Measurements from ENCODE around the gene MRPL34.
A peak's percentile ranks its signal among the peaks of the same experiment; 100 is the strongest.

Gene MRPL34

GRCh38 chr19:17305517-17306284, at the start of gene MRPL34:
Gene MRPL34, plus strand, starts transcription at chr19:17305872. Its CDS starts 21 bp downstream, at chr19:17305893.
- H3K27ac ChIP-seq (ENCODE audit: low read length), result peak within 1 kb of the TSS; percentile 75
- H3K4me2 ChIP-seq (ENCODE audit: low read length), result peak within 1 kb of the TSS; percentile 77
- no peaks in the 10 kb centered on the region for H3K9me3 ChIP-seq (ENCODE audit: insufficient read depth, low read length)
- peak within 1 kb of the TSS; percentile 73 for H3K9ac ChIP-seq (ENCODE audit: low read length)
- H3K79me2 ChIP-seq (ENCODE audit: low read length), result peaks cover 30% of the 10 kb centered on the region
- H2AFZ ChIP-seq (ENCODE audit: low read depth, low read length), result peak within 1 kb of the TSS; percentile 60; the same call in 1 of the 2 replicates
- H3K27me3 ChIP-seq (ENCODE audit: low read depth, low read length), result no peaks in the 10 kb centered on the region
- TF ChIP-seq EZH2phosphoT487 (IDR thresholded peaks at IDR 0.05; ENCODE audit: low read depth), result no peak
- TF ChIP-seq, protein P1, sequence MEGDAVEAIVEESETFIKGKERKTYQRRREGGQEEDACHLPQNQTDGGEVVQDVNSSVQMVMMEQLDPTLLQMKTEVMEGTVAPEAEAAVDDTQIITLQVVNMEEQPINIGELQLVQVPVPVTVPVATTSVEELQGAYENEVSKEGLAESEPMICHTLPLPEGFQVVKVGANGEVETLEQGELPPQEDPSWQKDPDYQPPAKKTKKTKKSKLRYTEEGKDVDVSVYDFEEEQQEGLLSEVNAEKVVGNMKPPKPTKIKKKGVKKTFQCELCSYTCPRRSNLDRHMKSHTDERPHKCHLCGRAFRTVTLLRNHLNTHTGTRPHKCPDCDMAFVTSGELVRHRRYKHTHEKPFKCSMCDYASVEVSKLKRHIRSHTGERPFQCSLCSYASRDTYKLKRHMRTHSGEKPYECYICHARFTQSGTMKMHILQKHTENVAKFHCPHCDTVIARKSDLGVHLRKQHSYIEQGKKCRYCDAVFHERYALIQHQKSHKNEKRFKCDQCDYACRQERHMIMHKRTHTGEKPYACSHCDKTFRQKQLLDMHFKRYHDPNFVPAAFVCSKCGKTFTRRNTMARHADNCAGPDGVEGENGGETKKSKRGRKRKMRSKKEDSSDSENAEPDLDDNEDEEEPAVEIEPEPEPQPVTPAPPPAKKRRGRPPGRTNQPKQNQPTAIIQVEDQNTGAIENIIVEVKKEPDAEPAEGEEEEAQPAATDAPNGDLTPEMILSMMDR (IDR thresholded peaks at IDR 0.05; ENCODE audit: low read depth, low read length), result peak; percentile 79
- H4K20me1 ChIP-seq (ENCODE audit: insufficient read depth, low read length), result 0 out of 2 replicates have a peak, but pooled peaks cover 5% of the 10 kb centered on the region
- H3K4me3 ChIP-seq (ENCODE audit: low read length), result peak within 1 kb of the TSS; percentile 83
- H3K4me1 ChIP-seq (ENCODE audit: low read length), result peaks cover 31% of the 10 kb centered on the region
- H3K36me3 ChIP-seq (replicated peaks; ENCODE audit: low read depth, low read length), result no peaks in the 10 kb centered on the region

DNA sequence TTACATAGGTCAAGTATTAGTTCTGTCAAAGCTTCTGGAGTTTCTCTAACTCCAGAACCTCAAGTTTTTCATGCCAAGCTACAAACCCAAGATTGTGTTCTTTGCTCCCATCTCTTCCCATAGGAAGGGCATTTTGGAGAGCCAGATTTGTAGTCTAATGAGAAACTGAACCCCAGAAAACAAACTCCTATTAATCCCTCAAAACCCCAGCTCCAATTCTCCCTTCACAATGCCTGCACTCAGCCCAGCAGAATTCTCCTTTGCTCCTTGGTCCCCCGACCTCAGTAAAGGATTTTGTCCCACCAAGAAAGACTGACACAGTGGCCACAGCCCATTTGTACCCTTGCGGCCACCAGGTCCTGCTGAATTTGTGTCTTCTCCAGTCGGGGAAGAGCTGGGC, 49.5 kb upstream of the MRPL34 start:
- Histone ChIP-seq H3K4me1 (ENCODE audit: low read length) (peaks cover 6% of the 10 kb centered on the region), H3K9ac (ENCODE audit: low read length) (no peak overlapping the region), H3K9me3 (ENCODE audit: insufficient read depth, low read length) (no peaks in the 10 kb centered on the region), H2AFZ (ENCODE audit: low read depth, low read length) (no peak overlapping the region), H3K36me3 (replicated peaks; ENCODE audit: low read depth, low read length) (no peaks in the 10 kb centered on the region), H3K27me3 (ENCODE audit: low read depth, low read length) (no peaks in the 10 kb centered on the region), H4K20me1 (ENCODE audit: insufficient read depth, low read length) (no peaks in the 10 kb centered on the region), H3K4me2 (ENCODE audit: low read length) (no peak overlapping the region), H3K27ac (ENCODE audit: low read length) (no peak overlapping the region), H3K79me2 (ENCODE audit: low read length) (no peaks in the 10 kb centered on the region), H3K4me3 (ENCODE audit: low read length) (no peak overlapping the region)
- no peak for TF ChIP-seq EZH2phosphoT487 (IDR thresholded peaks at IDR 0.05; ENCODE audit: low read depth)
- TF ChIP-seq, protein P1 (IDR thresholded peaks at IDR 0.05; ENCODE audit: low read depth, low read length), result no peak

DNA sequence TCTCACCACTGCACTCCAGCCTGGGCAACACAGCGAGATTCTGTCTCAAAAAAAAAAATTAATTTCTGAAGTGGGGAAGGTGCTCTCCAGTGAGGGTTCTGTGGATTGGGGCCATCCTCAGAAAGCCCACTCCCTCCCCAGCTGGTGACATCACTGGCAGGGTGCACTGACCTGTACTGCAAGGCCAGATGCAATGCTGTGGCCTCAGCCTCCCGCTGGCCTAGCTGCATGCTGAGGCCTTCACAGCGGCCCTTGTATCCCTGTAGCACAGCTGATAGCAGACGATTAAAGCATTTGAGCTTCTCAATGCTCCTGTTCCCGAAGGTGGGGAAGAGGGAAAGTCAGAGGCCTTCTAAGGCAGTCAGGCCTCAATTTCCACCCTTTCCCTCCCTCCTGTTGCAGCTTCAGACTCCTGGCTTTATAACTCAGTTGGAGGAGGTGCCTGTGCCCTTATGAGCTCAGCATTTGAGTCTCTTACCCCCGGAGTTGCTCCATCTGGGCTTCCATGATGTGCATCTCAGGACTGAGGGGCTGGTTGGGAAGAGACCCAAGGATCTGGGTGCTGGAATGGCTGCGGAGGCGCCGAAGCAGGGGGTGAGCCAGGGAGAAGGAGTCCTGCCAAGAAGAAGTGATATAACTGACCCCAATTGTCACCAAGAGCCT, 46.4 kb upstream of the MRPL34 start:
- Histone ChIP-seq H2AFZ (ENCODE audit: low read depth, low read length) (no peak overlapping the region), H3K27me3 (ENCODE audit: low read depth, low read length) (no peaks in the 10 kb centered on the region), H3K27ac (ENCODE audit: low read length) (no peak overlapping the region), H3K4me1 (ENCODE audit: low read length) (peaks cover 6% of the 10 kb centered on the region), H3K4me3 (ENCODE audit: low read length) (no peak overlapping the region), H3K9ac (ENCODE audit: low read length) (no peak overlapping the region), H3K36me3 (replicated peaks; ENCODE audit: low read depth, low read length) (no peaks in the 10 kb centered on the region), H4K20me1 (ENCODE audit: insufficient read depth, low read length) (no peaks in the 10 kb centered on the region), H3K79me2 (ENCODE audit: low read length) (no peaks in the 10 kb centered on the region), H3K9me3 (ENCODE audit: insufficient read depth, low read length) (no peaks in the 10 kb centered on the region), H3K4me2 (ENCODE audit: low read length) (no peak overlapping the region)
- TF ChIP-seq, protein P1 (IDR thresholded peaks at IDR 0.05; ENCODE audit: low read depth, low read length), result no peak
- no peak for TF ChIP-seq EZH2phosphoT487 (IDR thresholded peaks at IDR 0.05; ENCODE audit: low read depth)

GRCh38 chr19:17259934-17260333, 45.7 kb upstream of the MRPL34 start:
- TF ChIP-seq, protein P1 (IDR thresholded peaks at IDR 0.05; ENCODE audit: low read depth, low read length), result no peak
- TF ChIP-seq EZH2phosphoT487 (IDR thresholded peaks at IDR 0.05; ENCODE audit: low read depth), result no peak
- H3K4me3 ChIP-seq (ENCODE audit: low read length), result no peak overlapping the region
- H3K4me2 ChIP-seq (ENCODE audit: low read length), result no peak overlapping the region

More at GRCh38 chr19:17259934-17260333, 45.7 kb upstream of the MRPL34 start:
- no peaks in the 10 kb centered on the region for H3K36me3 ChIP-seq (replicated peaks; ENCODE audit: low read depth, low read length)
- no peak overlapping the region for H3K27ac ChIP-seq (ENCODE audit: low read length)
- H3K27me3 ChIP-seq (ENCODE audit: low read depth, low read length), result no peaks in the 10 kb centered on the region
- H3K4me1 ChIP-seq (ENCODE audit: low read length), result peaks cover 6% of the 10 kb centered on the region
- H2AFZ ChIP-seq (ENCODE audit: low read depth, low read length), result no peak overlapping the region
- H4K20me1 ChIP-seq (ENCODE audit: insufficient read depth, low read length), result no peaks in the 10 kb centered on the region
- no peak overlapping the region for H3K9ac ChIP-seq (ENCODE audit: low read length)
- no peaks in the 10 kb centered on the region for H3K79me2 ChIP-seq (ENCODE audit: low read length)
- no peaks in the 10 kb centered on the region for H3K9me3 ChIP-seq (ENCODE audit: insufficient read depth, low read length)
